Activated T-cell treated with anti-CD3 and anti-CD28 coated beads, Interleukin-2, amount 50 U/mL, for 1 hour (primary cell): Measurements from ENCODE around the gene P2RX4.
A peak's percentile ranks its signal among the peaks of the same experiment; 100 is the strongest.
"Not testable (repeated sequence)": the region's sequence is repeated elsewhere in the genome, so short reads cannot be mapped to it uniquely, and the experiment has no call there.

Source experiments
- DNase-seq: peaks from one replicate; pipeline ENCODE4 v3.0.0-alpha.2; 2020

The P2RX4 gene

DNA sequence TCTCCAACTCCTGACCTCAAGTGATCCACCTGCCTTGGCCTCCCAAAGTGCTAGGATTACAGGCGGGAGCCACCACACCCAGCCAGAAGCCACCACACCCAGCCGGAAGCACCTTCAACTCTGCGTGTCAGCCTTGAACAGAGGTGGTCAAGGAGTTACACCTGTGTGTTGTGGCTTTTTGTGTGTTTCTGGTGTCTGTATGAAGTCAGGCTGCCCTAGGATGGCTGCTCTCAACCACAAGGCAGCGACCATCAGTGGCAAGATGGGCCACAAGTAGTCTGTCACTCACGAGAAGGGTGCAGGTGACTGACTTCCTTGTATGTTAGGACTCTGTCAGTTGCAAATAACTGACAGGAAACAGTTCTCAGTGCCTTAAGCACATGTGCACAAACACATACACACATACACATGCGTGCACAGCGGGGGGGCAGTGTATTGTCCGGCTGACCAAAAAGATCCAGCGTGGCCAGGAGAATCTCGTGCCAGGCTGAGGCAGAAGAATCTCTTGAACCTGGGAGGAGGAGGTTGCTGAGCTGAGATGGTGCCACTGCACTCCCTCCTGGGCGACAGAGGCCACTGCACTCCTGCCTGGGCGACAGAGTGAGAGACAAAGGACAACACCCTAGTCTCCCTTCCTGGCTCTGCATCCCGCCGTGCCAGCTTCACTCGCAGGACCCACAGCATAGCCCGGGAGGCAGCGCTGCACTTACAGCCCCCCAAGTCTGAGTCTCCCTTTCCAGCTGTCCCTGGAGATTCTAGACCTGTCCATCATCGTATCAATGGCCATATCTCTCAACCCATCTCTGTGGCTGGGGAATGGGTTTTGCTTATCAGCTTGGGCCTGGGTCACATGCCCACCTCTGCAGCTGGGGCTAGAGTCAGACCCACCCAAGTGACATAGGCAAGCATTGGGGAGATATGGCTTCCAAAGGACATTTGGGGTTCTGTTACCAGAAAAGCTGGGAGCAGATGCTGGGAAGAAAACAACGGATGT is 13.7 kb downstream of the P2RX4 start:
- DNase-seq: peak; percentile 51

- peak; percentile 44 for DNase-seq
Observed at GRCh38 chr12:121224591-121224990, 14.7 kb downstream of the P2RX4 start.

GRCh38 chr12:121226399-121226798 is 16.5 kb downstream of the P2RX4 start:
- DNase-seq: no peak

- DNase-seq: not testable (repeated sequence)
Observed at GRCh38 chr12:121226871-121227270, 16.9 kb downstream of the P2RX4 start.

DNA sequence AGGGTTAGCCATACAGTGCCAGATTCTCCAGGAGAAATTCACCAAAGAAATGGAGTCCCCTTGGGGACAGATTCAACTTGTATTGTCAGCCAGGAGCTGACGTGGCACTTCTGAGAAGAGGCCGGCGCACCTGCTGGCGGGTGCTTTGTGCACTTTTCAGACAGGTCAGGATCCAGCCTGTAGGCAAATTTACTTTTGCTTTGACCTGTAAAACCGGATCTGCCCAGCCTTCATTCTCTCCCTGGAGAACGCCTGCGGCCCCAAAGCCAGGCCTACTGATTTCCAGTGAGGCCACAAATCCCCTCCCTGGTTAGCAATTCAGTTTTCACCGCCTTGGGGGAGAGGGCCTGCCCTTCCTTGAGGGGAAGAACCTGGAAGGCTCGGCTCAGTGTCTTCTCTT is 17.4 kb downstream of the P2RX4 start:
- DNase-seq: no peak

- no peak for DNase-seq
Observed at GRCh38 chr12:121228919-121229665, 19.2 kb downstream of the P2RX4 start.

DNA sequence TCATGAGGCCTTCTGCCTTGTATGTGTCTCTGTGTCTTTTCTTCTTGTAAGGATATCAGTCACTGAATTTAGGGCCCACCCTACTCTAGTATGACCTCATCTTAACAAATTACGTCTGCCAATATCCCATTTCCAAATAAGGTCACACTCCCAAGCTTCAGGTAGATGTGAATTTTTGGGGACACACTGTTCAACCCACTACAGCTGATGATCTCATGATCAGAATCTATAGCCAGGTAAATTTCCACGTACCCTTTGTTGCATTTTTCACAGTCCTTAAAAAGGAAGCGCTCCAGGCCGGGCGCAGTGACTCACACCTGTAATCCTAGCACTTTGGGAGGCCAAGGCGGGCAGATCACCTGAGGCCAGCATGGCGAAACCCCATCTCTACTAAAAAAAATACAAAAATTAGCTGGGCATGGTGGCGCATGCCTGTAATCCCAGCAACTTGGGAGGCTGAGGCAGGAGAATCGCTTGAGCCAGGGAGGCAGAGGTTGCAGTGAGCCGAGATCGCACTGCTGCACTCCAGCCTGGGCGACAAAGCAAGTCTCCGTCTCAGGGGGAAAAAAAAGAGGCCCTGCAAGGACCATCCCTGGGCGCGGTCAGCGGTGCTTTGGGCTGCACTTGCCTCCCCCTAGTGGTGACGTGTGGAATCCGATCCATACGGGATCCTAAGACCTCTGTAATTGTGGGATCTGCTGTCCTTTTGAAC is 20.1 kb downstream of the P2RX4 start:
- DNase-seq: peak; percentile 61

DNA sequence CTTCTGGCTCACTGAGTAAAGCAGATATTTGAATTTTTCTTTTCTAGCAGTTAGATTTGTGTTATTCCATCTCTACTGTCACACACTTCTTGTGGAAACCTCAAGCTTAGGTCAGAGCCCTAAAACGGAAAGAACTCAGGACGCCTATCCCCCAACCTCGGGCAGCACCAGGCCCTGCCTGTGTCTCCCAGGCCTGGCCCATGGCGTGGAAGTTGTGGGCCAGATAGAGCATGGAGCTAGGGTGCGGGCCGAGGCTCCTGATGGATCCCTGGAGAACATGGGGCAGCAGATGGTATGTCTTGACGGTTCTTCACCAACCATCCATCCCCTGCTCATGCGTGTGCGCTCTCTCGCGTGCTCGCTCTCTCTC is 20.6 kb downstream of the P2RX4 start:
- DNase-seq: no peak

- no peak for DNase-seq
Observed at GRCh38 chr12:121232163-121232562, 22.2 kb downstream of the P2RX4 start.

DNA sequence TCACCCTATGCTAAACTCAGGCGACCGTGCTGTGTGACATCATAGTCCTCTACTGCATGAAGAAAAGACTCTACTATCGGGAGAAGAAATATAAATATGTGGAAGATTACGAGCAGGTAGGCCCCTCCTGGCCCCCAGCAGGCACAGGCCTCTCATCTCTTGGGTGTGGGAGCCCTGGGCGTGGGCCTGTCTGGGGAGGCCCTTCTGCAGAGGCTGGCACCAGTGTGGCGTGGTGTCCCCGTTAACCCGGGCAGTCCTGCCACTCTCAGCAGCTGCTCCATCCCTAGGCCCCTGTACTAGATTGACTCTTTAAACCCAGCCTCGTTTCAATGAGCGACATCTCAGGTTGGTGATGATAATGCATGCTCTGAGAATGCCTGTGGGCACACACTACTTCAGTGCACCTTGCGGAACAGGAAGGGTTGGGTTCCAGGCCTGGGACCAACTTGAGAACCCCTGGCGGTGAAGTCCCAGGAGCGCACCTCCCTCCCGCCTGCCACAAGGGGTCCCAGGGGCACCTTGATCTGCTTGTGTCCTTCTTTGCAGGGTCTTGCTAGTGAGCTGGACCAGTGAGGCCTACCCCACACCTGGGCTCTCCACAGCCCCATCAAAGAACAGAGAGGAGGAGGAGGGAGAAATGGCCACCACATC is 23.2 kb downstream of the P2RX4 start:
- DNase-seq: no peak

DNA sequence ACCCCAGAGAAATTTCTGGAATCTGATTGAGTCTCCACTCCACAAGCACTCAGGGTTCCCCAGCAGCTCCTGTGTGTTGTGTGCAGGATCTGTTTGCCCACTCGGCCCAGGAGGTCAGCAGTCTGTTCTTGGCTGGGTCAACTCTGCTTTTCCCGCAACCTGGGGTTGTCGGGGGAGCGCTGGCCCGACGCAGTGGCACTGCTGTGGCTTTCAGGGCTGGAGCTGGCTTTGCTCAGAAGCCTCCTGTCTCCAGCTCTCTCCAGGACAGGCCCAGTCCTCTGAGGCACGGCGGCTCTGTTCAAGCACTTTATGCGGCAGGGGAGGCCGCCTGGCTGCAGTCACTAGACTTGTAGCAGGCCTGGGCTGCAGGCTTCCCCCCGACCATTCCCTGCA is 23.7 kb downstream of the P2RX4 start:
- no peak for DNase-seq

DNA sequence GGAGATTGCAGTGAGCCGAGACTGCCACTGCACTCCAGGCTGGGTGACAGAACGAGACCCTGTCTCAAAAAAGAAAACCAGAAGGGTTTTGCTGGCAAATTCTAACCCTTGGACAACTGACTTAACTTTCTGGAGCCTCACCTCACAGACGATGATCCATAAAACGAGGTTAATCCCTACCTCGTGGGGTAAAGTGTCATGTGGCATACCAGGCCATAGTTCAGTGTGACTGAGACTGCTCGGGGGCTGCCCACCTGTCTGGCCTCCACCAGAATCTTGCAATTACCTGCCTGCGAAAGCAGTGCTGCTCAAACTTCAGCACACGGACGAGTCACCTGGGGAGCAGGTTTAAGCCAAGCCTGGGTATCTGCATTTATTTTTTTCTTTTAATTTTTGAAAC is 26.8 kb downstream of the P2RX4 start:
- DNase-seq: no peak

DNA sequence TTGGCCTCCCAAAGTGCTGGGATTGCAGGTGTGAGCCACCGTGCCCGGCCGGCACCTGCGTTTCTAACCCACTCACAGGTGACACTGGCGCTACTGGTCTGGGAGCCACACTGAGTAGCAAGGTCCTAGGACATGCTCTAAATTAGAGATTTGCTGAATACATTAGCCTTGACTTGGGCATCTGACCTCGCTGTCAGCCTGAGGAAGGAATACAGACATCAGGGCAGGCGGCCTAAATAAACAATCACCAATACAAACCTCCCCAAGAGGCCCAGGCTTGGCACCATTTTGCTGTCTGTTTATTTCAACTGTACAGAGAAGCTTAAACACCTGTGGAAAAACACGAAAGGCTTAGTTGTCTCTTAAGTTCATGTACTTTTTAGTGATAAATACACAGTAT is 27.5 kb downstream of the P2RX4 start:
- no peak for DNase-seq

- DNase-seq: no peak
Observed at GRCh38 chr12:121238086-121238485, 28.2 kb downstream of the P2RX4 start.

- no peak for DNase-seq
Observed at GRCh38 chr12:121238604-121239350, 28.8 kb downstream of the P2RX4 start.

DNA sequence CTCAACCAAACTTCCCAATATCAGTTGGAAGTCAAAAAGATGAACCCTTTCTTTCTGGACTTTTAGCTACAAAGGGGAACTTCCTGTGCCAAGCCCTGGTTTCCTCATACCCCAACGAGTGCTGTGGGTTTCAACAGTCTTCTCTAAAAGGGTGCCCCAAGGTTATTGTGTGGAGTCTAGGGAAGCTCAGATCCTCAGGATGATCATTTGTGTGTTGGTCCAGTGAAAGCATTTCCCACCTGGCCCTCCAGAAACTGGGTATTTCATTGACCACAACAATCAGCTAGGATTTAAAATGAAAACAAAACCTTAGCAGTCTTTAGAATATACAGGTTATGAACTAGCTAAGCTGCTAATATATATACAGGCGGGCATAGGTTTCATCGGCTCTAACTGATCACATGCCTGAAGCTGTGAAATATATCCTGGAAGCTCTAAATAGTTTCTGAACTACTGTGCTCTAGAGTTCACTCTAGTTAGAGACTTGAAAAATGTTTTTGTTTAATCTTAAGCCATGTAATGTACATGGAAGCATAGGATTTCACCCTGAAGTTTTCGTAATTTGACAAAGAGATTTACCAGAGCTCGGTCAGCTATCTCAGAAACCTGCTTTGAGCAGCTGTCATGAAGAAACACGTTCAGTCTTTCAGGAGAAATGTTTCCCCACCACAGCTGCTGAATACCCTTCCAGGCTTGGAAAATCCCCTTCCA is 29.6 kb downstream of the P2RX4 start:
- DNase-seq: no peak

DNA sequence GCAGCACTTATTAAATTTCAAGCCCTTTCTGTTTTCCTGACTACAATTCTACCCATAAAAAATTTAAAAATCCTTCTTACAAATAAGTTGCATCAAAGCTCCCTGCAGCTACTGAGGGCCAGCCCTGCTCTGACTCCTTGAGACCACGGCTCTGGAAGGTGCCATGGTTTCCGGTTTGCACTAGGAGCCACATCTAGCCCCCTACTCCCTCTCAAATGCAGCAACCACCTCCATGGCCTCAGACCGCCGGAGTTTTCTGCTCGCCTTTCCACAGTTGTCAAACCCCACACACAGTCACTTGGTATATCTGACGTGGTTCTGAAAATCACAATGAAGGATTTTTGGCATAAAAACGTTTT is 30.1 kb downstream of the P2RX4 start:
- DNase-seq: no peak

DNA sequence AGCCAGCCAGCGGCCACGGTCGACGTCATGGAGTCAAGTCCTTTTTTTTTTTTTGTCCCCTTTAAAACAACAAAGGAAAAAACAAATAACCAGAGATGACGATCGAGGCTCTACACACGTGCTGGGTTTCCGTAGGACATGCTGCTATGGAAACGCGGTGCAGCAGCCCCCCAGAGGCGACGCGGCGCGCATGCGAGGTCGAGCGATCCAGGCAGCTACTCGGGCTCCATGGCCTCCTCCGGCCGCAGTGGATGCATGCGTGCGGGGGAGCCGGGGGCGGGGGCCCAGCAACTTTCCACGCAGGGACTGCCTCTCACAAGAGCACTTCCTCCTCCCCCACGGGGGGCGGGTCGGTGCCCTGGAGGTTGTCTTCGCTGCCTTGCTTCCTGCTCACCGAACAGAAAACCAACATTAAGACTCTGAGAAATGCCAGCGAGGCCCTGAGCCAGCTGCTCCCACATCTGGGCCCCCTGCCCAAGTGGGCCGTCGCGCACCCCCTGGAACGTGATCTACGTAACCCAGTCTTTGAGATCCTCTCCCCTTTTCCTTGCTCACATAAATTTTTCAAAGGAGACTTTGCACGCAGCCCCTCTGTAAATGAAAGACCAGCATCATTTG is 30.7 kb downstream of the P2RX4 start:
- peak; percentile 97 for DNase-seq

- DNase-seq: no peak
Observed at GRCh38 chr12:121241156-121241970, 31.4 kb downstream of the P2RX4 start.

- no peak for DNase-seq
Observed at GRCh38 chr12:121245031-121245430, 35.1 kb downstream of the P2RX4 start.
